ENCODE results near the gene NDUFB2.

NDUFB2 gene

DNA sequence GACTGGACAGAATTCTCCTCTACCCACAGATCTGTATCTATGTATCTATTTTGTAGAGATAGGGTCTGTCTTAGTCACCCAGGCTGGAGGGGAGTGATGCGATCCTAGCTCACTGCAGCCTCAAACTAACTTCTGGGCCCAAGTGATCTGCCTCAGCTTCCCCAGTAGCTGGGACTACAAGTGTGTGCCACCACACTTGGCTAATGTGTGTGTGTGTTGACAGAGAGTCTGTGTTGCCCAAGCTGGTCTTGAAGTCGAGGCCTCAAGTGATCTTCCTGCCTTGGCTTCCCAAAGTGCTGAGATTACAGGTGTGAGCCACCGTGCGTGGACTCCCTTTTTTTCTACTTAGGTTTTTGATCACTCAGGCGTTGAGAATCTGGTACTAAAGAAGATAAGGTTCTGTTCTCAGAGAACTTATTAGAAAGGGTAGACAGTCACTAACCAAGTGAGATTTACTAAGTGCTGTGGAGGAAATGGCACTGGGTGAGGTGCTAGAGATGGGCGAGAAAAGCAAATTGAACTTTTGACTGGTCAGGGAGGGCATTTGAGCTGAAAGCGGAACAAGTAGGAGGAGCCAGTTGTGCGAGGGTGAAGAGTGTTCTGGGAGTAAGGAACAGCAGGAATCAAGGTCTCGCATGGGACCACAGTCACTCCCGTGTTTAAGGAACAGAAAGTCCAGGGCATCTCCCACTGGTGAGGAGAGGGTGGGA lies 18.0 kb downstream of the NDUFB2 start:
- H4K20me1 ChIP-seq (ENCODE audit: insufficient read depth, low read length): no peaks in the 10 kb centered on the region
- H3K9me3 ChIP-seq (ENCODE audit: low read length): no peaks in the 10 kb centered on the region
- no peaks in the 10 kb centered on the region for H3K27me3 ChIP-seq (ENCODE audit: insufficient read depth, low read length)
- peaks cover 18% of the 10 kb centered on the region for H3K4me1 ChIP-seq (ENCODE audit: insufficient read depth, low read length, severe bottlenecking)
- H3K27ac ChIP-seq (ENCODE audit: low read depth, low read length, poor library complexity, severe bottlenecking): no peak overlapping the region
- TF ChIP-seq EZH2 (IDR thresholded peaks at IDR 0.05; ENCODE audit: borderline replicate concordance, low read length): no peak
- TF ChIP-seq, protein P1, sequence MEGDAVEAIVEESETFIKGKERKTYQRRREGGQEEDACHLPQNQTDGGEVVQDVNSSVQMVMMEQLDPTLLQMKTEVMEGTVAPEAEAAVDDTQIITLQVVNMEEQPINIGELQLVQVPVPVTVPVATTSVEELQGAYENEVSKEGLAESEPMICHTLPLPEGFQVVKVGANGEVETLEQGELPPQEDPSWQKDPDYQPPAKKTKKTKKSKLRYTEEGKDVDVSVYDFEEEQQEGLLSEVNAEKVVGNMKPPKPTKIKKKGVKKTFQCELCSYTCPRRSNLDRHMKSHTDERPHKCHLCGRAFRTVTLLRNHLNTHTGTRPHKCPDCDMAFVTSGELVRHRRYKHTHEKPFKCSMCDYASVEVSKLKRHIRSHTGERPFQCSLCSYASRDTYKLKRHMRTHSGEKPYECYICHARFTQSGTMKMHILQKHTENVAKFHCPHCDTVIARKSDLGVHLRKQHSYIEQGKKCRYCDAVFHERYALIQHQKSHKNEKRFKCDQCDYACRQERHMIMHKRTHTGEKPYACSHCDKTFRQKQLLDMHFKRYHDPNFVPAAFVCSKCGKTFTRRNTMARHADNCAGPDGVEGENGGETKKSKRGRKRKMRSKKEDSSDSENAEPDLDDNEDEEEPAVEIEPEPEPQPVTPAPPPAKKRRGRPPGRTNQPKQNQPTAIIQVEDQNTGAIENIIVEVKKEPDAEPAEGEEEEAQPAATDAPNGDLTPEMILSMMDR (IDR thresholded peaks at IDR 0.05; ENCODE audit: low read length): no peak
- no peak overlapping the region for H2AFZ ChIP-seq (ENCODE audit: low read length)
- peaks cover 5% of the 10 kb centered on the region; the same call in 1 of the 2 replicates for H3K36me3 ChIP-seq (ENCODE audit: insufficient read depth, low read length)
- no peak overlapping the region for H3K4me2 ChIP-seq (ENCODE audit: low read length)
- H3K4me3 ChIP-seq (ENCODE audit: low read depth, low read length, poor library complexity, severe bottlenecking): no peak overlapping the region
- no peaks in the 10 kb centered on the region for H3K9me2 ChIP-seq (ENCODE audit: low read depth, low read length)
- no peak overlapping the region for H3K9ac ChIP-seq (ENCODE audit: low read length)
- no peaks in the 10 kb centered on the region for H3F3A ChIP-seq (ENCODE audit: insufficient read depth, low read length)
- H3K79me2 ChIP-seq (ENCODE audit: insufficient read depth, low read length): no peaks in the 10 kb centered on the region

DNA sequence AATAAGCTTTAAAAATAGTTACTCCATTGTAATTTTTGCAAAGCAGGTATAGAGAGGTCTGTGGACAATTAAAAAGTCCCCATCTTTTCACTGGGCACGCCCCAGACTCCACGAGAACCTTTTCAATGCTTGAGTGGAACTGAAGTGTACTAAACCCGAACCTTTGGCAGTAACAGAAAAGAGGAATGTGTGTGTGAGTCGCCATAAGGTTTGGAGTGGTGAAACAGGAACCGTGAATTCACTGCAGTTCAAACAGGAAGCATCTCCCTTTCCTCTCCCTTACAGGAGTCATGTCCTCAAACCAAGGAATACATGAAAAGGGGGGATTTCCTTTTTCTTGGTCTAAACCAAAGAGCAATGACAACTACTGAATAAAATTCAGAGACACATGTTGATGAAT lies 23.2 kb downstream of the NDUFB2 start:
- Histone ChIP-seq H4K20me1 (ENCODE audit: insufficient read depth, low read length) (no peaks in the 10 kb centered on the region), H3K9ac (ENCODE audit: low read length) (no peak overlapping the region), H3K9me2 (ENCODE audit: low read depth, low read length) (no peaks in the 10 kb centered on the region), H3K4me1 (ENCODE audit: insufficient read depth, low read length, severe bottlenecking) (peaks cover 24% of the 10 kb centered on the region), H3K79me2 (ENCODE audit: insufficient read depth, low read length) (no peaks in the 10 kb centered on the region), H3K36me3 (ENCODE audit: insufficient read depth, low read length) (no peaks in the 10 kb centered on the region), H3K27ac (ENCODE audit: low read depth, low read length, poor library complexity, severe bottlenecking) (no peak overlapping the region), H3K9me3 (ENCODE audit: low read length) (no peaks in the 10 kb centered on the region), H3K27me3 (ENCODE audit: insufficient read depth, low read length) (no peaks in the 10 kb centered on the region), H3K4me3 (ENCODE audit: low read depth, low read length, poor library complexity, severe bottlenecking) (no peak overlapping the region), H3F3A (ENCODE audit: insufficient read depth, low read length) (no peaks in the 10 kb centered on the region), H3K4me2 (ENCODE audit: low read length) (no peak overlapping the region), H2AFZ (ENCODE audit: low read length) (no peak overlapping the region)
- no peak for TF ChIP-seq EZH2 (IDR thresholded peaks at IDR 0.05; ENCODE audit: borderline replicate concordance, low read length)
- TF ChIP-seq, protein P1 (IDR thresholded peaks at IDR 0.05; ENCODE audit: low read length): no peak

- Histone ChIP-seq H3K9ac (ENCODE audit: low read length) (no peak overlapping the region), H3K79me2 (ENCODE audit: insufficient read depth, low read length) (no peaks in the 10 kb centered on the region), H3K36me3 (ENCODE audit: insufficient read depth, low read length) (no peaks in the 10 kb centered on the region), H3K4me2 (ENCODE audit: low read length) (no peak overlapping the region), H3K9me3 (ENCODE audit: low read length) (no peaks in the 10 kb centered on the region), H4K20me1 (ENCODE audit: insufficient read depth, low read length) (no peaks in the 10 kb centered on the region), H3K4me3 (ENCODE audit: low read depth, low read length, poor library complexity, severe bottlenecking) (no peak overlapping the region), H3K9me2 (ENCODE audit: low read depth, low read length) (no peaks in the 10 kb centered on the region), H3F3A (ENCODE audit: insufficient read depth, low read length) (no peaks in the 10 kb centered on the region), H3K27ac (ENCODE audit: low read depth, low read length, poor library complexity, severe bottlenecking) (no peak overlapping the region), H2AFZ (ENCODE audit: low read length) (no peak overlapping the region), H3K4me1 (ENCODE audit: insufficient read depth, low read length, severe bottlenecking) (peaks cover 18% of the 10 kb centered on the region), H3K27me3 (ENCODE audit: insufficient read depth, low read length) (no peaks in the 10 kb centered on the region)
- TF ChIP-seq, protein P1 (IDR thresholded peaks at IDR 0.05; ENCODE audit: low read length): no peak
- no peak for TF ChIP-seq EZH2 (IDR thresholded peaks at IDR 0.05; ENCODE audit: borderline replicate concordance, low read length)
These were observed 25.7 kb downstream of the NDUFB2 start for GRCh38 chr7:140722254-140722653.

Data from OCI-LY1 (cell line).